ENCODE results near the gene CARS2.
"Not testable (repeated sequence)": the region's sequence is repeated elsewhere in the genome, so short reads cannot be mapped to it uniquely, and the experiment has no call there.

The CARS2 gene

GRCh38 chr13:110642291-110642981 lies 63.5 kb downstream of the CARS2 start:
- DNase-seq (ENCODE audit: low read depth, low spot score): no peak
- no peak overlapping the region for H3K27ac ChIP-seq

GRCh38 chr13:110641055-110642015 lies 64.6 kb downstream of the CARS2 start:
- DNase-seq (ENCODE audit: low read depth, low spot score): no peak
- no peak overlapping the region for H3K27ac ChIP-seq

GRCh38 chr13:110640591-110641029 lies 65.3 kb downstream of the CARS2 start:
- no peak for DNase-seq (ENCODE audit: low read depth, low spot score)
- H3K27ac ChIP-seq: no peak overlapping the region

- DNase-seq (ENCODE audit: low read depth, low spot score): no peak
- no peak overlapping the region for H3K27ac ChIP-seq
These were observed 66.0 kb downstream of the CARS2 start for GRCh38 chr13:110639935-110640334.

- no peak for DNase-seq (ENCODE audit: low read depth, low spot score)
- no peak overlapping the region for H3K27ac ChIP-seq
These were observed 66.8 kb downstream of the CARS2 start for GRCh38 chr13:110638814-110639806.

GRCh38 chr13:110638257-110638656 lies 67.7 kb downstream of the CARS2 start:
- DNase-seq (ENCODE audit: low read depth, low spot score): no peak
- H3K27ac ChIP-seq: no peak overlapping the region

GRCh38 chr13:110637747-110638146 lies 68.2 kb downstream of the CARS2 start:
- H3K27ac ChIP-seq: no peak overlapping the region
- no peak for DNase-seq (ENCODE audit: low read depth, low spot score)

- DNase-seq (ENCODE audit: low read depth, low spot score): no peak
- no peak overlapping the region for H3K27ac ChIP-seq
These were observed 68.6 kb downstream of the CARS2 start for GRCh38 chr13:110637275-110637674.

- no peak for DNase-seq (ENCODE audit: low read depth, low spot score)
- no peak overlapping the region for H3K27ac ChIP-seq
These were observed 69.2 kb downstream of the CARS2 start for GRCh38 chr13:110636701-110637201.

GRCh38 chr13:110636053-110636475 lies 69.9 kb downstream of the CARS2 start:
- no peak for DNase-seq (ENCODE audit: low read depth, low spot score)
- no peak overlapping the region for H3K27ac ChIP-seq

GRCh38 chr13:110635405-110636002 lies 70.4 kb downstream of the CARS2 start:
- DNase-seq (ENCODE audit: low read depth, low spot score): no peak
- H3K27ac ChIP-seq: no peak overlapping the region

GRCh38 chr13:110634558-110634957 lies 71.4 kb downstream of the CARS2 start:
- DNase-seq (ENCODE audit: low read depth, low spot score): no peak
- no peak overlapping the region for H3K27ac ChIP-seq

GRCh38 chr13:110633776-110634175 lies 72.1 kb downstream of the CARS2 start:
- no peak for DNase-seq (ENCODE audit: low read depth, low spot score)
- no peak overlapping the region for H3K27ac ChIP-seq

GRCh38 chr13:110632255-110632654 lies 73.7 kb downstream of the CARS2 start:
- not testable (repeated sequence) for DNase-seq (ENCODE audit: low read depth, low spot score); H3K27ac ChIP-seq

GRCh38 chr13:110630566-110631119 lies 75.3 kb downstream of the CARS2 start:
- H3K27ac ChIP-seq: no peak overlapping the region
- no peak for DNase-seq (ENCODE audit: low read depth, low spot score)

- H3K27ac ChIP-seq: no peak overlapping the region
- DNase-seq (ENCODE audit: low read depth, low spot score): no peak
These were observed 76.2 kb downstream of the CARS2 start for GRCh38 chr13:110629735-110630134.

GRCh38 chr13:110628952-110629701 lies 76.8 kb downstream of the CARS2 start:
- no peak overlapping the region for H3K27ac ChIP-seq
- DNase-seq (ENCODE audit: low read depth, low spot score): no peak

GRCh38 chr13:110628477-110628793 lies 77.5 kb downstream of the CARS2 start:
- H3K27ac ChIP-seq: no peak overlapping the region
- no peak for DNase-seq (ENCODE audit: low read depth, low spot score)

All from epithelial cell of prostate (primary cell).